HEK293T (cell line): ENCODE data around the gene ATP1A2.
"Not testable (repeated sequence)": the region's sequence is repeated elsewhere in the genome, so short reads cannot be mapped to it uniquely, and the experiment has no call there.

Source experiments
- CTCF ChIA-PET: fragments of 350-600 bp; formaldehyde crosslinking; extraction: SDS; loops from one replicate; lab custom pipeline; 2021; ENCODE audit warnings: antibody characterized with exemption, inconsistent platforms; lab: Yijun Ruan, JAX
- POLR2A ChIA-PET: fragments of 350-600 bp; formaldehyde crosslinking; extraction: SDS; loops from one replicate; lab custom pipeline; 2020; ENCODE audit warnings: antibody characterized with exemption, inconsistent platforms; lab: Yijun Ruan, JAX
- DNase-seq: peaks from one replicate; pipeline ENCODE4 v3.0.0; 2012; ENCODE audit warnings: mixed read lengths; ENCODE audit errors: extremely low spot score
- ARNT ChIP-seq: fragments of 450-650 bp; IDR thresholded peaks from 2 replicates; pipeline ENCODE4 v1.6.1; 2017; ENCODE audit warnings: mild to moderate bottlenecking
- BHLHE40 ChIP-seq: fragments of 450-650 bp; IDR thresholded peaks from 2 replicates; pipeline ENCODE4 v1.6.1; 2016; ENCODE audit warnings: mild to moderate bottlenecking, moderate library complexity, borderline replicate concordance
- CTBP1 ChIP-seq: fragments of 450-650 bp; IDR thresholded peaks from 2 replicates; pipeline ENCODE4 v1.6.1; 2016; ENCODE audit warnings: borderline replicate concordance
- ELF4 ChIP-seq: fragments of 450-650 bp; IDR thresholded peaks from 2 replicates; pipeline ENCODE4 v1.6.1; 2017; ENCODE audit warnings: antibody characterized with exemption
- FOXA1 ChIP-seq: fragments of 450-650 bp; IDR thresholded peaks from 2 replicates; pipeline ENCODE4 v1.6.1; 2016; ENCODE audit warnings: mild to moderate bottlenecking
- FOXK2 ChIP-seq: fragments of 450-650 bp; IDR thresholded peaks from 2 replicates; pipeline ENCODE4 v1.6.1; 2016; ENCODE audit warnings: mild to moderate bottlenecking
- FOXM1 ChIP-seq: fragments of 450-650 bp; IDR thresholded peaks from 2 replicates; pipeline ENCODE4 v1.6.1; 2017; ENCODE audit warnings: mild to moderate bottlenecking, borderline replicate concordance
- HDGF ChIP-seq: fragments of 450-650 bp; IDR thresholded peaks from 2 replicates; pipeline ENCODE4 v1.6.1; 2017; ENCODE audit warnings: antibody characterized with exemption, borderline replicate concordance
- L3MBTL2 ChIP-seq: fragments of 450-650 bp; conservative IDR thresholded peaks from 2 replicates; pipeline ENCODE4 v1.6.1; 2016; ENCODE audit warnings: mild to moderate bottlenecking
- LEF1 ChIP-seq: fragments of 450-650 bp; IDR thresholded peaks from 2 replicates; pipeline ENCODE4 v1.6.1; 2017; ENCODE audit warnings: mild to moderate bottlenecking, borderline replicate concordance
- NFRKB ChIP-seq: fragments of 450-650 bp; IDR thresholded peaks from 2 replicates; pipeline ENCODE4 v1.6.1; 2016; ENCODE audit warnings: mild to moderate bottlenecking, moderate library complexity
- PKNOX1 ChIP-seq: fragments of 450-650 bp; IDR thresholded peaks from 2 replicates; pipeline ENCODE4 v1.6.1; 2016
- SP1 ChIP-seq: fragments of 450-650 bp; IDR thresholded peaks from 2 replicates; pipeline ENCODE4 v1.6.1; 2017
- SUZ12 ChIP-seq: fragments of 450-650 bp; IDR thresholded peaks from 2 replicates; pipeline ENCODE4 v1.6.1; 2016; ENCODE audit warnings: mild to moderate bottlenecking
- TARDBP ChIP-seq: fragments of 450-650 bp; IDR thresholded peaks from 2 replicates; pipeline ENCODE4 v1.6.1; 2016
- ZNF384 ChIP-seq: fragments of 450-650 bp; IDR thresholded peaks from 2 replicates; pipeline ENCODE4 v1.6.1; 2016

ATP1A2 gene

GRCh38 chr1:160122978-160123495 is 7.5 kb downstream of the ATP1A2 start:
- DNase-seq: no peak
- ChIA-PET CTCF (no interaction called here), POLR2A (interaction anchor here (1.2 kb wide), 1 partner anchor 139 kb away, joined by 3 read pairs; the partner anchor contains the start of gene DCAF8)
- TF ChIP-seq FOXM1 (no peak), CTBP1 (no peak)

GRCh38 chr1:160123726-160124125 is 8.2 kb downstream of the ATP1A2 start:
- DNase-seq: no peak
- TF ChIP-seq SUZ12: no peak
- TF ChIP-seq ARNT: no peak
- TF ChIP-seq TARDBP: no peak
- no peak for TF ChIP-seq FOXA1
- TF ChIP-seq CTBP1: no peak
- TF ChIP-seq FOXK2: no peak
- no peak for TF ChIP-seq PKNOX1
- TF ChIP-seq FOXM1: no peak
- no peak for TF ChIP-seq BHLHE40
- no peak for TF ChIP-seq ELF4
- no peak for TF ChIP-seq NFRKB
- TF ChIP-seq L3MBTL2: no peak
- no peak for TF ChIP-seq SP1
- TF ChIP-seq LEF1: no peak
- TF ChIP-seq HDGF: no peak
- TF ChIP-seq ZNF384: no peak
- POLR2A ChIA-PET: no interaction called here
- CTCF ChIA-PET: no interaction called here

GRCh38 chr1:160124705-160125478 is 9.3 kb downstream of the ATP1A2 start:
- CTCF ChIA-PET: no interaction called here
- no peak for DNase-seq
- POLR2A ChIA-PET: no interaction called here
- TF ChIP-seq TARDBP: no peak
- no peak for TF ChIP-seq SUZ12
- no peak for TF ChIP-seq FOXM1
- TF ChIP-seq HDGF: no peak
- TF ChIP-seq BHLHE40: no peak
- no peak for TF ChIP-seq L3MBTL2
- TF ChIP-seq PKNOX1: no peak
- TF ChIP-seq ZNF384: no peak
- TF ChIP-seq FOXA1: no peak
- TF ChIP-seq NFRKB: no peak
- TF ChIP-seq ELF4: no peak
- TF ChIP-seq ARNT: no peak
- TF ChIP-seq LEF1: no peak

GRCh38 chr1:160125746-160126145 is 10.2 kb downstream of the ATP1A2 start:
- ChIA-PET CTCF (no interaction called here), POLR2A (no interaction called here)
- DNase-seq: no peak
- TF ChIP-seq ELF4: no peak
- no peak for TF ChIP-seq SP1
- TF ChIP-seq L3MBTL2: no peak
- no peak for TF ChIP-seq BHLHE40
- TF ChIP-seq NFRKB: no peak
- no peak for TF ChIP-seq ARNT
- no peak for TF ChIP-seq FOXA1
- TF ChIP-seq FOXK2: no peak
- no peak for TF ChIP-seq ZNF384
- no peak for TF ChIP-seq SUZ12
- TF ChIP-seq CTBP1: no peak
- no peak for TF ChIP-seq LEF1

GRCh38 chr1:160126342-160126741 is 10.8 kb downstream of the ATP1A2 start:
- DNase-seq, POLR2A ChIA-PET, CTCF ChIA-PET: not testable (repeated sequence)

GRCh38 chr1:160127381-160127780 is 11.8 kb downstream of the ATP1A2 start:
- no peak for DNase-seq
- TF ChIP-seq FOXA1 (no peak), SP1 (no peak), FOXK2 (no peak), ARNT (no peak), ZNF384 (no peak), SUZ12 (no peak), FOXM1 (no peak), ELF4 (no peak)
- CTCF ChIA-PET: interaction anchor here (0.6 kb wide), 1 partner anchor 337 kb away, joined by 3 read pairs; no protein-coding TSS in a partner anchor
- POLR2A ChIA-PET: no interaction called here

GRCh38 chr1:160127865-160128523 is 12.4 kb downstream of the ATP1A2 start:
- DNase-seq: no peak
- CTCF ChIA-PET: no interaction called here
- POLR2A ChIA-PET: no interaction called here
- no peak for TF ChIP-seq NFRKB
- TF ChIP-seq ZNF384: no peak
- no peak for TF ChIP-seq BHLHE40
- no peak for TF ChIP-seq ELF4
- no peak for TF ChIP-seq ARNT
- no peak for TF ChIP-seq HDGF
- TF ChIP-seq LEF1: no peak
- no peak for TF ChIP-seq SUZ12
- no peak for TF ChIP-seq CTBP1
- TF ChIP-seq FOXA1: no peak
- TF ChIP-seq SP1: no peak
- TF ChIP-seq PKNOX1: no peak
- no peak for TF ChIP-seq L3MBTL2
- TF ChIP-seq FOXM1: no peak
- no peak for TF ChIP-seq TARDBP
- no peak for TF ChIP-seq FOXK2
